CMK (cell line): ENCODE data around the gene ASPA.
"Not testable (repeated sequence)": the region's sequence is repeated elsewhere in the genome, so short reads cannot be mapped to it uniquely, and the experiment has no call there.

Source experiments
- DNase-seq: peaks from one replicate; pipeline ENCODE4 v3.0.0-alpha.2; 2010; ENCODE audit warnings: low read depth

The ASPA gene

GRCh38 chr17:3507869-3508268, 32.1 kb downstream of the ASPA start:
- no peak for DNase-seq

GRCh38 chr17:3510090-3510489, 34.3 kb downstream of the ASPA start:
- no peak for DNase-seq

GRCh38 chr17:3511852-3512504, 36.2 kb downstream of the ASPA start:
- DNase-seq: no peak

- DNase-seq: no peak
Measured at GRCh38 chr17:3512505-3513171, 36.8 kb downstream of the ASPA start.

- no peak for DNase-seq
Measured at GRCh38 chr17:3513305-3514035, 37.7 kb downstream of the ASPA start.

GRCh38 chr17:3514167-3514566, 38.4 kb downstream of the ASPA start:
- DNase-seq: not testable (repeated sequence)

- DNase-seq: no peak
Measured at GRCh38 chr17:3514873-3515272, 39.1 kb downstream of the ASPA start.

- not testable (repeated sequence) for DNase-seq
Measured at GRCh38 chr17:3519472-3519871, 43.7 kb downstream of the ASPA start.

- DNase-seq: no peak
Measured at GRCh38 chr17:3524024-3524423, 48.2 kb downstream of the ASPA start.

- no peak for DNase-seq
Measured at GRCh38 chr17:3526491-3526890, 50.7 kb downstream of the ASPA start.

- no peak for DNase-seq
Measured at GRCh38 chr17:3526971-3527370, 51.2 kb downstream of the ASPA start.

- no peak for DNase-seq
Measured at GRCh38 chr17:3527468-3527867, 51.7 kb downstream of the ASPA start.

- no peak for DNase-seq
Measured at GRCh38 chr17:3527896-3528295, 52.1 kb downstream of the ASPA start.

- DNase-seq: no peak
Measured at GRCh38 chr17:3528403-3528851, 52.6 kb downstream of the ASPA start.

GRCh38 chr17:3528880-3529511, 53.2 kb downstream of the ASPA start:
- no peak for DNase-seq

- DNase-seq: no peak
Measured at GRCh38 chr17:3529817-3530741, 54.3 kb downstream of the ASPA start.

- DNase-seq: no peak
Measured at GRCh38 chr17:3531266-3532101, 55.7 kb downstream of the ASPA start.

- no peak for DNase-seq
Measured at GRCh38 chr17:3532106-3532858, 56.5 kb downstream of the ASPA start.

GRCh38 chr17:3532859-3533142, 57.0 kb downstream of the ASPA start:
- DNase-seq: no peak

GRCh38 chr17:3533752-3534151, 58.0 kb downstream of the ASPA start:
- DNase-seq: no peak
